Endothelial cell of umbilical vein (primary cell): ENCODE data around the gene NDUFA8. TPM values are rescaled to one million over a fixed set of nuclear protein-coding genes. Genes with fewer than 3 reads are reported as not detected.

Experiments
- BruUV-seq: library from RNA; stranded (reverse); fragments of 400-500 nt; replicated peaks from 2 replicates; lab custom pipeline; 2021; lab: Mats Ljungman, UMichigan
- CTCF ChIA-PET: fragments of 300-600, 350-600 bp; sonication (Branson Sonifier 250); formaldehyde crosslinking; loops from one replicate; lab custom pipeline; 2021; ENCODE audit warnings: antibody characterized with exemption, inconsistent platforms; lab: Charles Lee
- POLR2A ChIA-PET: fragments of 300-600, 350-600 bp; sonication (Branson Sonifier 250); formaldehyde crosslinking; loops from one replicate; lab custom pipeline; 2021; ENCODE audit warnings: antibody characterized with exemption, inconsistent platforms; lab: Charles Lee
- DNase-seq: peaks from one replicate; pipeline ENCODE4 v3.0.0-alpha.2; 2011; ENCODE audit warnings: low read depth, low spot score
- FAIRE-seq: peaks from 2 replicates; lab custom pipeline; 2011; peaks lifted over from hg19 to GRCh38; lab: Jason Lieb, UNC
- H2AFZ ChIP-seq: 2 replicates; pipeline ENCODE4 v1.6.0; 2012; ENCODE audit warnings: low read depth, low read length, control low read depth, inconsistent platforms
- H3K27ac ChIP-seq: 2 replicates; pipeline ENCODE4 v1.5.1; 2011; ENCODE audit warnings: low read depth, mild to moderate bottlenecking, control low read depth, low read length, moderate library complexity; ENCODE audit not compliant: insufficient read depth
- H3K27me3 ChIP-seq, 2 experiments: 2 replicates each; pipeline versions ENCODE4 v1.6.0 to v1.6.1; 2011; ENCODE audit warnings: low read length in 2 of 2, mixed read lengths in 1 of 2; ENCODE audit not compliant: control insufficient read depth in 2 of 2, insufficient read depth in 2 of 2
- H3K36me3 ChIP-seq, 2 experiments: 2 replicates in 1 of 2; 3 replicates in 1 of 2; pipeline ENCODE4 v1.5.1; 2011; ENCODE audit warnings: low read length in 2 of 2, mild to moderate bottlenecking in 1 of 2, moderate library complexity in 1 of 2; ENCODE audit not compliant: control insufficient read depth in 2 of 2, insufficient read depth in 2 of 2; ENCODE audit errors: extremely low read depth in 1 of 2
- H3K4me1 ChIP-seq: 3 replicates; pipeline ENCODE4 v1.5.1; 2011; ENCODE audit warnings: mild to moderate bottlenecking, low read length; ENCODE audit not compliant: control insufficient read depth, insufficient read depth; ENCODE audit errors: extremely low read depth
- H3K4me2 ChIP-seq: 2 replicates; pipeline ENCODE4 v1.6.1; 2011; ENCODE audit warnings: low read length, control low read depth, mixed read lengths; ENCODE audit not compliant: insufficient read depth
- H3K4me3 ChIP-seq, 3 experiments: fragments of 200-600 bp in 1 of 3; sonication (generic), shearing (Covaris generic) in 1 of 3; replicated peaks in 1 of 3; 2 replicates each; pipeline ENCODE4 v1.5.1; 2011 to 2016; ENCODE audit warnings: control low read depth in 3 of 3, low read length in 3 of 3, mild to moderate bottlenecking in 2 of 3, inconsistent platforms in 1 of 3, low read depth in 1 of 3, moderate library complexity in 1 of 3; ENCODE audit not compliant: insufficient read depth in 1 of 3
- H3K79me2 ChIP-seq: 2 replicates; pipeline ENCODE4 v1.6.0; 2012; ENCODE audit warnings: low read length, inconsistent platforms; ENCODE audit not compliant: control insufficient read depth, insufficient read depth
- H3K9ac ChIP-seq: replicated peaks from 2 replicates; pipeline ENCODE3; 2011; ENCODE audit warnings: low read length, control low read depth; ENCODE audit not compliant: insufficient read depth; ENCODE audit errors: extremely low read depth
- H3K9me1 ChIP-seq: replicated peaks from 3 replicates; pipeline ENCODE4 v1.6.0; 2011; ENCODE audit warnings: mild to moderate bottlenecking, low read length; ENCODE audit not compliant: control insufficient read depth, insufficient read depth; ENCODE audit errors: extremely low read depth
- H3K9me3 ChIP-seq: replicated peaks from 2 replicates; pipeline ENCODE4 v1.5.1; 2012; ENCODE audit warnings: low read length, inconsistent platforms; ENCODE audit not compliant: control insufficient read depth, insufficient read depth
- H4K20me1 ChIP-seq: replicated peaks from 2 replicates; pipeline ENCODE3; 2011; ENCODE audit warnings: mild to moderate bottlenecking, low read length; ENCODE audit not compliant: control insufficient read depth, insufficient read depth; ENCODE audit errors: extremely low read depth
- CTCF ChIP-seq, 2 donors: IDR thresholded peaks; 1 replicate in 1 of 2; 2 replicates in 1 of 2; pipeline ENCODE4 v1.5.1; 2011; ENCODE audit warnings: low read length in 2 of 2, mild to moderate bottlenecking in 2 of 2, moderate library complexity in 2 of 2, control low read depth in 1 of 2, inconsistent platforms in 1 of 2, low read depth in 1 of 2; ENCODE audit not compliant: insufficient read depth in 1 of 2; ENCODE audit errors: extremely low read depth in 1 of 2
- EZH2 ChIP-seq: IDR thresholded peaks from 2 replicates; pipeline ENCODE4 v1.6.1; 2012; ENCODE audit warnings: borderline replicate concordance, low read depth, mild to moderate bottlenecking, moderate library complexity, low read length, inconsistent platforms; ENCODE audit not compliant: severe bottlenecking
- FOS ChIP-seq: IDR thresholded peaks from 2 replicates; pipeline ENCODE4 v1.6.1; 2011; ENCODE audit warnings: mild to moderate bottlenecking, low read length, moderate library complexity, borderline replicate concordance; ENCODE audit not compliant: insufficient read depth
- GATA2 ChIP-seq: IDR thresholded peaks from 2 replicates; pipeline ENCODE4 v1.7.0; 2011; ENCODE audit warnings: low read depth, mild to moderate bottlenecking, moderate library complexity, mixed read lengths, low read length; ENCODE audit not compliant: insufficient read length, insufficient read depth
- JUN ChIP-seq: IDR thresholded peaks from 2 replicates; pipeline ENCODE4 v1.6.1; 2011; ENCODE audit warnings: borderline replicate concordance, low read depth; ENCODE audit not compliant: insufficient read length, insufficient read depth
- MAX ChIP-seq: IDR thresholded peaks from 2 replicates; pipeline ENCODE4 v1.6.1; 2011; ENCODE audit not compliant: insufficient read depth, insufficient read length
- MYC ChIP-seq: IDR thresholded peaks from one replicate; pipeline ENCODE4 v1.6.1; 2011; ENCODE audit warnings: mild to moderate bottlenecking, low read depth, low read length
- POLR2A ChIP-seq: IDR thresholded peaks from 2 replicates; pipeline ENCODE4 v1.6.1; 2012; ENCODE audit warnings: low read depth, mild to moderate bottlenecking, control low read depth, low read length
- POLR2AphosphoS5 ChIP-seq: IDR thresholded peaks from 2 replicates; pipeline ENCODE4 v1.6.1; 2012; ENCODE audit warnings: low read depth, mild to moderate bottlenecking, control low read depth, low read length, moderate library complexity; ENCODE audit not compliant: insufficient read depth
- dilution Hi-C: fragments of 300-500 bp; cut with MboI; formaldehyde crosslinking; loops from one replicate; pipeline ENCODE4 v1.15.0; 2019; ENCODE audit warnings: low sequenced_read_pairs; ENCODE audit not compliant: extremely low pct_ligation_motif_present
- intact Hi-C: fragments of 100-400 bp; cut with micrococcal nuclease; formaldehyde crosslinking; loops from one replicate; pipeline ENCODE4 v1.10.0; 2022
- polyA plus RNA-seq, 4 experiments: library from polyadenylated mRNA; depleted of rRNA in 3 of 4; stranded (reverse) in 3 of 4; unstranded in 1 of 4; fragments of >200 nt; gene quantifications; 2 replicates each; pipeline versions ENCODE4 v1.2.1 to v1.2.3, GENCODE V29; 2011 to 2012; ENCODE audit warnings: missing spikeins in 1 of 4
- total RNA-seq: library from RNA; stranded (reverse); gene quantifications from 2 replicates; pipeline ENCODE4 v1.2.3, GENCODE V29; 2021

Gene NDUFA8
- total and polyA plus RNA-seq, 2 donors (not counting 3 experiments of a cell fraction or from before 2014, with no cell fraction given) = 68.2 to 100 TPM

GRCh38 chr9:122184551-122184950 is 25.0 kb upstream of the NDUFA8 start:
- no peaks in the 10 kb centered on the region for H4K20me1 ChIP-seq
- H3K9me3 ChIP-seq = no peaks in the 10 kb centered on the region
- no peaks in the 10 kb centered on the region for H3K79me2 ChIP-seq
- DNase-seq = no peak
- ChIA-PET POLR2A (no interaction called here), CTCF (interaction anchor here (0.9 to 1.6 kb wide), 3 partner anchors 11 to 86 kb away, joined by 3 to 4 read pairs (median 3); no protein-coding TSS in a partner anchor)
- H3K4me3 ChIP-seq = no peak overlapping the region
- H3K36me3 ChIP-seq = no peaks in the 10 kb centered on the region
- H3K4me1 ChIP-seq = no peaks in the 10 kb centered on the region
- FAIRE-seq = no peak
- H3K27me3 ChIP-seq = peaks cover 6 to 24% of the 10 kb centered on the region in 2 experiments
- TF ChIP-seq EZH2 = no peak
- TF ChIP-seq JUN = no peak
- no peak for TF ChIP-seq GATA2
- no peak for TF ChIP-seq MYC
- TF ChIP-seq MAX = no peak
- TF ChIP-seq POLR2A = no peak
- TF ChIP-seq CTCF (IDR thresholded peaks at IDR 0.05; ENCODE audit: extremely low read depth in 1 of 2, insufficient read depth in 1 of 2, low read depth in 1 of 2, low read length in 2 of 2) = no peak
- no peak for TF ChIP-seq FOS
- TF ChIP-seq POLR2AphosphoS5 = no peak
- no peak overlapping the region for H2AFZ ChIP-seq
- no peak overlapping the region for H3K27ac ChIP-seq
- H3K4me2 ChIP-seq = no peak overlapping the region
- intact Hi-C loops (no loop called here), dilution Hi-C loops (no loop called here)
- H3K9ac ChIP-seq = no peak overlapping the region
- BruUV-seq = no TSS peak
- no peaks in the 10 kb centered on the region for H3K9me1 ChIP-seq
